ENCODE data around the gene CLMN.

DNA sequence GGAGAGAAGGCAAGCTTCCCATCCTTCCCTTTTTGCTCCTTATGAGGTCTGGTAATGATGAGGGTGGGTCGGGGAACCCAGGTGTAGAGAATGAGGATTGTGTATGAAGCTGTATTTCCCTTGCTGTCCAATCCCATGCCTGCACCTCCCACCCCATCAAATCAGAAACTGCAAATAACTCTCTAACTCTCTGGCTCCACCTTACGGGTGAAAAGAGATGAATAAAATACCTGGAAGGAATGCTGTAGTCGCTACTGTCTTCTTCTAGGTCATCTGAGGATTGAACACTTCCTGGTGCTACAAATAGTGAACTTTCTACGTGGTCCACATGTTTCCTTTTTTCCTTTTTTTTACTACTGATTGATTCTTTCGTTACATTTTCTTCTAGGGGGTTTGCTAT is 123.4 kb downstream of the CLMN start:
- TF ChIP-seq, protein P1, sequence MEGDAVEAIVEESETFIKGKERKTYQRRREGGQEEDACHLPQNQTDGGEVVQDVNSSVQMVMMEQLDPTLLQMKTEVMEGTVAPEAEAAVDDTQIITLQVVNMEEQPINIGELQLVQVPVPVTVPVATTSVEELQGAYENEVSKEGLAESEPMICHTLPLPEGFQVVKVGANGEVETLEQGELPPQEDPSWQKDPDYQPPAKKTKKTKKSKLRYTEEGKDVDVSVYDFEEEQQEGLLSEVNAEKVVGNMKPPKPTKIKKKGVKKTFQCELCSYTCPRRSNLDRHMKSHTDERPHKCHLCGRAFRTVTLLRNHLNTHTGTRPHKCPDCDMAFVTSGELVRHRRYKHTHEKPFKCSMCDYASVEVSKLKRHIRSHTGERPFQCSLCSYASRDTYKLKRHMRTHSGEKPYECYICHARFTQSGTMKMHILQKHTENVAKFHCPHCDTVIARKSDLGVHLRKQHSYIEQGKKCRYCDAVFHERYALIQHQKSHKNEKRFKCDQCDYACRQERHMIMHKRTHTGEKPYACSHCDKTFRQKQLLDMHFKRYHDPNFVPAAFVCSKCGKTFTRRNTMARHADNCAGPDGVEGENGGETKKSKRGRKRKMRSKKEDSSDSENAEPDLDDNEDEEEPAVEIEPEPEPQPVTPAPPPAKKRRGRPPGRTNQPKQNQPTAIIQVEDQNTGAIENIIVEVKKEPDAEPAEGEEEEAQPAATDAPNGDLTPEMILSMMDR (IDR thresholded peaks at IDR 0.05), result no peak
- TF ChIP-seq POLR2A (IDR thresholded peaks at IDR 0.05), result no peak
- TF ChIP-seq POLR2AphosphoS5 (IDR thresholded peaks at IDR 0.05; ENCODE audit: insufficient read depth in 1 of 2, low read depth in 1 of 2), result no peak

All from vagina (tissue), 2 donors.